ENCODE results near the gene DDIAS.

GRCh38 chr11:82854242-82854641, 47.3 kb upstream of the DDIAS start:
- TF ChIP-seq, protein P1, sequence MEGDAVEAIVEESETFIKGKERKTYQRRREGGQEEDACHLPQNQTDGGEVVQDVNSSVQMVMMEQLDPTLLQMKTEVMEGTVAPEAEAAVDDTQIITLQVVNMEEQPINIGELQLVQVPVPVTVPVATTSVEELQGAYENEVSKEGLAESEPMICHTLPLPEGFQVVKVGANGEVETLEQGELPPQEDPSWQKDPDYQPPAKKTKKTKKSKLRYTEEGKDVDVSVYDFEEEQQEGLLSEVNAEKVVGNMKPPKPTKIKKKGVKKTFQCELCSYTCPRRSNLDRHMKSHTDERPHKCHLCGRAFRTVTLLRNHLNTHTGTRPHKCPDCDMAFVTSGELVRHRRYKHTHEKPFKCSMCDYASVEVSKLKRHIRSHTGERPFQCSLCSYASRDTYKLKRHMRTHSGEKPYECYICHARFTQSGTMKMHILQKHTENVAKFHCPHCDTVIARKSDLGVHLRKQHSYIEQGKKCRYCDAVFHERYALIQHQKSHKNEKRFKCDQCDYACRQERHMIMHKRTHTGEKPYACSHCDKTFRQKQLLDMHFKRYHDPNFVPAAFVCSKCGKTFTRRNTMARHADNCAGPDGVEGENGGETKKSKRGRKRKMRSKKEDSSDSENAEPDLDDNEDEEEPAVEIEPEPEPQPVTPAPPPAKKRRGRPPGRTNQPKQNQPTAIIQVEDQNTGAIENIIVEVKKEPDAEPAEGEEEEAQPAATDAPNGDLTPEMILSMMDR (conservative IDR thresholded peaks at IDR 0.05; ENCODE audit: low read length) = no peak
- TF ChIP-seq EZH2phosphoT487 (IDR thresholded peaks at IDR 0.05; ENCODE audit: borderline replicate concordance) = no peak
